AG04450 (cell line): Measurements from ENCODE around the gene TNP2. TPM values are rescaled to one million over a fixed set of nuclear protein-coding genes. Genes with fewer than 3 reads are reported as not detected.

Experiments
- CTCF ChIA-PET: fragments of 300-600, 350-600 bp; formaldehyde crosslinking; extraction: SDS; loops from one replicate; lab custom pipeline; 2022; ENCODE audit warnings: antibody characterized with exemption, inconsistent platforms; lab: Charles Lee
- POLR2A ChIA-PET: fragments of 350-600 bp; formaldehyde crosslinking; extraction: SDS; loops from one replicate; lab custom pipeline; 2021; ENCODE audit warnings: antibody characterized with exemption, inconsistent platforms; lab: Yijun Ruan, JAX
- DNase-seq: peaks from one replicate; pipeline ENCODE4 v3.0.0-alpha.2; 2011; ENCODE audit warnings: low read depth, low spot score
- H3K27ac ChIP-seq: one replicate; pipeline ENCODE4 v1.5.1; 2012; ENCODE audit warnings: low read depth, low read length, control low read depth
- H3K27me3 ChIP-seq: one replicate; pipeline ENCODE4 v1.6.0; 2012; ENCODE audit warnings: low read length; ENCODE audit not compliant: control insufficient read depth, insufficient read depth
- H3K4me3 ChIP-seq: 2 replicates; pipeline ENCODE4 v1.5.1; 2011; ENCODE audit warnings: mild to moderate bottlenecking, low read depth, low read length, control low read depth
- H3K9me3 ChIP-seq: 2 replicates; pipeline ENCODE4 v1.5.1; 2012; ENCODE audit warnings: low read length; ENCODE audit not compliant: control insufficient read depth, insufficient read depth
- CTCF ChIP-seq: IDR thresholded peaks from 2 replicates; pipeline ENCODE4 v1.5.1; 2011; ENCODE audit warnings: low read depth, low read length, control low read depth, inconsistent platforms
- polyA plus RNA-seq: library from polyadenylated mRNA; depleted of rRNA; stranded (reverse); fragments of >200 nt; gene quantifications from 2 replicates; pipeline ENCODE4 v1.2.3, GENCODE V29; 2011

Gene TNP2
- polyA plus RNA-seq, 1 experiment: not detected

- ChIA-PET CTCF (interaction anchor here (2.7 kb wide), 1 partner anchor 286 kb away, joined by 8 read pairs; no protein-coding TSS in a partner anchor), POLR2A (interaction anchor here (0.6 to 0.7 kb wide), 2 partner anchors 150 to 608 kb away, joined by 3 to 4 read pairs; no protein-coding TSS in a partner anchor)
- no peak for TF ChIP-seq CTCF
- H3K27me3 ChIP-seq: no peaks in the 10 kb centered on the region
- peak; percentile 55 for DNase-seq
- peak overlapping the region; percentile 12 for H3K27ac ChIP-seq
- no peak overlapping the region for H3K4me3 ChIP-seq
- peaks cover 6% of the 10 kb centered on the region; the same call in 1 of the 2 replicates for H3K9me3 ChIP-seq
Observed at GRCh38 chr16:11250091-11250785, 18.9 kb downstream of the TNP2 start.

- no peak for DNase-seq
- Histone ChIP-seq H3K4me3 (no peak overlapping the region), H3K27me3 (no peaks in the 10 kb centered on the region), H3K27ac (peak overlapping the region; percentile 12), H3K9me3 (peaks cover 6% of the 10 kb centered on the region; the same call in 1 of the 2 replicates)
- no peak for TF ChIP-seq CTCF
- ChIA-PET CTCF (interaction anchor here (2.7 kb wide), 1 partner anchor 286 kb away, joined by 8 read pairs; no protein-coding TSS in a partner anchor), POLR2A (no interaction called here)
Observed at GRCh38 chr16:11249233-11250061, 19.7 kb downstream of the TNP2 start.

- POLR2A ChIA-PET: interaction anchor here (0.6 to 1.0 kb wide), 3 partner anchors 44 to 264 kb away, joined by 3 to 17 read pairs (median 3); no protein-coding TSS in a partner anchor
- no peak for DNase-seq
Observed at GRCh38 chr16:11248133-11248532, 21.0 kb downstream of the TNP2 start.

GRCh38 chr16:11245988-11246387, 23.1 kb downstream of the TNP2 start:
- POLR2A ChIA-PET: interaction anchor here (1.1 kb wide), 1 partner anchor 141 kb away, joined by 3 read pairs; no protein-coding TSS in a partner anchor

More at GRCh38 chr16:11248133-11248532, 21.0 kb downstream of the TNP2 start:
- H3K9me3 ChIP-seq: peaks cover 6% of the 10 kb centered on the region; the same call in 1 of the 2 replicates
- CTCF ChIA-PET: interaction anchor here (1.3 to 1.5 kb wide), 2 partner anchors 277 to 285 kb away, joined by 4 read pairs; no protein-coding TSS in a partner anchor
- TF ChIP-seq CTCF: no peak
- H3K27ac ChIP-seq: no peak overlapping the region
- no peak overlapping the region for H3K4me3 ChIP-seq
- no peaks in the 10 kb centered on the region for H3K27me3 ChIP-seq

More at GRCh38 chr16:11245988-11246387, 23.1 kb downstream of the TNP2 start:
- H3K4me3 ChIP-seq: no peak overlapping the region
- no peaks in the 10 kb centered on the region for H3K27me3 ChIP-seq
- H3K9me3 ChIP-seq: peaks cover 6% of the 10 kb centered on the region; the same call in 1 of the 2 replicates
- CTCF ChIA-PET: interaction anchor here (2.2 kb wide), 1 partner anchor 282 kb away, joined by 10 read pairs; no protein-coding TSS in a partner anchor
- no peak overlapping the region for H3K27ac ChIP-seq
- no peak for DNase-seq
- no peak for TF ChIP-seq CTCF
